RWPE2 (cell line): Measurements from ENCODE around the gene RERE.

ENCODE experiments used
- ATAC-seq: fragments of 200-7000 bp; cut with Tn5 transposase; 3 replicates; pipeline ENCODE4 v1.9.1; 2021; ENCODE audit warnings: low read depth
- DNase-seq: peaks from one replicate; pipeline ENCODE4 v3.0.0-alpha.2; 2020; ENCODE audit warnings: low spot score
- H3K27ac ChIP-seq: fragments of 450-650 bp; 2 replicates; pipeline ENCODE4 v1.5.1; 2017; ENCODE audit warnings: mild to moderate bottlenecking; ENCODE audit not compliant: poor library complexity, severe bottlenecking
- H3K27me3 ChIP-seq: fragments of 250-450 bp; sonication (Bioruptor Pico); 2 replicates; pipeline ENCODE4 v1.5.1; 2021; ENCODE audit warnings: mild to moderate bottlenecking, moderate library complexity; ENCODE audit not compliant: insufficient read depth, poor library complexity, severe bottlenecking
- H3K36me3 ChIP-seq: fragments of 250-450 bp; sonication (Bioruptor Pico); 2 replicates; pipeline ENCODE4 v1.5.1; 2020; ENCODE audit warnings: low read depth, mild to moderate bottlenecking, moderate library complexity
- H3K4me1 ChIP-seq: fragments of 250-450 bp; sonication (Bioruptor Pico); 2 replicates; pipeline ENCODE4 v1.5.1; 2021; ENCODE audit warnings: mild to moderate bottlenecking, moderate library complexity; ENCODE audit not compliant: insufficient read depth, poor library complexity, severe bottlenecking
- H3K4me3 ChIP-seq: fragments of 250-450 bp; sonication (Bioruptor Pico); 2 replicates; pipeline ENCODE4 v1.5.1; 2021; ENCODE audit warnings: mild to moderate bottlenecking, moderate library complexity; ENCODE audit not compliant: severe bottlenecking
- H3K9me3 ChIP-seq: fragments of 250-450 bp; sonication (Bioruptor Pico); 2 replicates; pipeline ENCODE4 v1.5.1; 2021; ENCODE audit warnings: mild to moderate bottlenecking, moderate library complexity; ENCODE audit not compliant: severe bottlenecking
- TF ChIP-seq, protein P1 (sequence below): fragments of 450-650 bp; IDR thresholded peaks from one replicate; pipeline ENCODE4 v1.5.1; 2017; ENCODE audit warnings: mild to moderate bottlenecking, moderate library complexity; ENCODE audit not compliant: poor library complexity, severe bottlenecking

Gene RERE

GRCh38 chr1:8419172-8419571 lies 398.3 kb downstream of the RERE start:
- Histone ChIP-seq H3K4me3 (no peak overlapping the region), H3K27ac (no peak overlapping the region), H3K36me3 (peaks cover 17% of the 10 kb centered on the region), H3K27me3 (no peaks in the 10 kb centered on the region), H3K4me1 (no peaks in the 10 kb centered on the region), H3K9me3 (no peaks in the 10 kb centered on the region)
- TF ChIP-seq, protein P1, sequence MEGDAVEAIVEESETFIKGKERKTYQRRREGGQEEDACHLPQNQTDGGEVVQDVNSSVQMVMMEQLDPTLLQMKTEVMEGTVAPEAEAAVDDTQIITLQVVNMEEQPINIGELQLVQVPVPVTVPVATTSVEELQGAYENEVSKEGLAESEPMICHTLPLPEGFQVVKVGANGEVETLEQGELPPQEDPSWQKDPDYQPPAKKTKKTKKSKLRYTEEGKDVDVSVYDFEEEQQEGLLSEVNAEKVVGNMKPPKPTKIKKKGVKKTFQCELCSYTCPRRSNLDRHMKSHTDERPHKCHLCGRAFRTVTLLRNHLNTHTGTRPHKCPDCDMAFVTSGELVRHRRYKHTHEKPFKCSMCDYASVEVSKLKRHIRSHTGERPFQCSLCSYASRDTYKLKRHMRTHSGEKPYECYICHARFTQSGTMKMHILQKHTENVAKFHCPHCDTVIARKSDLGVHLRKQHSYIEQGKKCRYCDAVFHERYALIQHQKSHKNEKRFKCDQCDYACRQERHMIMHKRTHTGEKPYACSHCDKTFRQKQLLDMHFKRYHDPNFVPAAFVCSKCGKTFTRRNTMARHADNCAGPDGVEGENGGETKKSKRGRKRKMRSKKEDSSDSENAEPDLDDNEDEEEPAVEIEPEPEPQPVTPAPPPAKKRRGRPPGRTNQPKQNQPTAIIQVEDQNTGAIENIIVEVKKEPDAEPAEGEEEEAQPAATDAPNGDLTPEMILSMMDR = no peak
- DNase-seq (no peak), ATAC-seq (no peak)

DNA sequence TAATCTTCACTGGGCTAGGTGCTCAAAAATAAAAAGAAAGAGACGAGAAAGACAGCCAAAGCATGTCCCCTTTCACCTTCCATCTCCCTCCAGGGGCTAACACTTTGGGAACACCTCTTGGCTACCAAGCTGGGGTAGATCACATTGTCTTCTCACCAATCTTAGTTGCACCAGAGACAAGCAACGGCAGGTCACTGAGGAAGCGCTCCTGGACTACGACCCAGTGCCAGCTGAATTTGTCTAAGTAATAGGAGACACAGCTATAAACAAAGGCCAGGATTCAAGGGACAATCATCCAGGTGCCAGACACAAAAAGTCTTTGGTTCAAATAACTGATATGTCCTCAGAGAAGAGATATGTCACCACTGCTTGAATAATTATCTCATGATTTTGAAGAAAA lies 399.1 kb downstream of the RERE start:
- DNase-seq = no peak
- Histone ChIP-seq H3K27me3 (no peaks in the 10 kb centered on the region), H3K9me3 (no peaks in the 10 kb centered on the region), H3K27ac (no peak overlapping the region), H3K4me1 (no peaks in the 10 kb centered on the region), H3K36me3 (peaks cover 17% of the 10 kb centered on the region), H3K4me3 (no peak overlapping the region)
- ATAC-seq = no peak
- TF ChIP-seq, protein P1 = no peak

DNA sequence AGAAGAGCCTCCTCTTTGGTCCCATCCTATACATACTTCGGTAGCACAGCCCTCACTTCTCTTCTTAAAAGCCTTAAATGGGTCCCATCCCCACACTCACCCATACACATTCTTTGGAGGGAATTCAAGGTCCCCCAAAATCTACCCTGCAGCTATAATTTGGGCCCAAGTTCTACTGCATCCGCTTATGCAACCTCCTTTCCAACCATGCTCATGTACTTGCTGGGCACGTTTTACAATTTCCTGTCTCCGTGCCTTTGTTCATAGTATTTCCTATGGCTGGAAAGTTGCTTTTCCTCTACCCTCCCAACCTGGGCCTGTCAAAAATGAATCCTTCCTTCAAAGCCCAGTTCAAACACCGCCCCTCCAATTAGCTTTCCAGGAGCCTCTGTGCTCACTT lies 399.8 kb downstream of the RERE start:
- Histone ChIP-seq H3K36me3 (peaks cover 17% of the 10 kb centered on the region), H3K27ac (no peak overlapping the region), H3K4me1 (peaks cover 4% of the 10 kb centered on the region), H3K27me3 (no peaks in the 10 kb centered on the region), H3K4me3 (no peak overlapping the region), H3K9me3 (no peaks in the 10 kb centered on the region)
- TF ChIP-seq, protein P1 = no peak
- ATAC-seq = no peak
- DNase-seq = no peak

- Histone ChIP-seq H3K4me3 (no peak overlapping the region), H3K27me3 (no peaks in the 10 kb centered on the region), H3K4me1 (peaks cover 12% of the 10 kb centered on the region), H3K9me3 (no peaks in the 10 kb centered on the region), H3K36me3 (peaks cover 24% of the 10 kb centered on the region), H3K27ac (no peak overlapping the region)
- DNase-seq (no peak), ATAC-seq (no peak)
- TF ChIP-seq, protein P1 = no peak
Measured at GRCh38 chr1:8416881-8417280, 400.6 kb downstream of the RERE start.

- Histone ChIP-seq H3K27ac (no peak overlapping the region), H3K36me3 (peaks cover 18% of the 10 kb centered on the region), H3K4me3 (no peak overlapping the region), H3K27me3 (no peaks in the 10 kb centered on the region), H3K4me1 (peaks cover 13% of the 10 kb centered on the region), H3K9me3 (no peaks in the 10 kb centered on the region)
- ATAC-seq (no peak), DNase-seq (no peak)
- TF ChIP-seq, protein P1 = no peak
Measured at GRCh38 chr1:8415526-8416278, 401.7 kb downstream of the RERE start.
